NCI-H446 (cell line): Measurements from ENCODE around the gene PPP1R1B.
A peak's percentile ranks its signal among the peaks of the same experiment; 100 is the strongest.

Experiments used
- DNase-seq, 2 experiments: peaks; one replicate each; lab custom pipeline; 2025; lab: John Stamatoyannopoulos, UW

The PPP1R1B gene

GRCh38 chr17:39667945-39668924 lies 41.5 kb downstream of the PPP1R1B start, which contains the start of gene PNMT:
Gene PNMT (plus strand): TSS chr17:39668453. CDS start chr17:39668476, 23 bp downstream.
- no peak for DNase-seq

DNA sequence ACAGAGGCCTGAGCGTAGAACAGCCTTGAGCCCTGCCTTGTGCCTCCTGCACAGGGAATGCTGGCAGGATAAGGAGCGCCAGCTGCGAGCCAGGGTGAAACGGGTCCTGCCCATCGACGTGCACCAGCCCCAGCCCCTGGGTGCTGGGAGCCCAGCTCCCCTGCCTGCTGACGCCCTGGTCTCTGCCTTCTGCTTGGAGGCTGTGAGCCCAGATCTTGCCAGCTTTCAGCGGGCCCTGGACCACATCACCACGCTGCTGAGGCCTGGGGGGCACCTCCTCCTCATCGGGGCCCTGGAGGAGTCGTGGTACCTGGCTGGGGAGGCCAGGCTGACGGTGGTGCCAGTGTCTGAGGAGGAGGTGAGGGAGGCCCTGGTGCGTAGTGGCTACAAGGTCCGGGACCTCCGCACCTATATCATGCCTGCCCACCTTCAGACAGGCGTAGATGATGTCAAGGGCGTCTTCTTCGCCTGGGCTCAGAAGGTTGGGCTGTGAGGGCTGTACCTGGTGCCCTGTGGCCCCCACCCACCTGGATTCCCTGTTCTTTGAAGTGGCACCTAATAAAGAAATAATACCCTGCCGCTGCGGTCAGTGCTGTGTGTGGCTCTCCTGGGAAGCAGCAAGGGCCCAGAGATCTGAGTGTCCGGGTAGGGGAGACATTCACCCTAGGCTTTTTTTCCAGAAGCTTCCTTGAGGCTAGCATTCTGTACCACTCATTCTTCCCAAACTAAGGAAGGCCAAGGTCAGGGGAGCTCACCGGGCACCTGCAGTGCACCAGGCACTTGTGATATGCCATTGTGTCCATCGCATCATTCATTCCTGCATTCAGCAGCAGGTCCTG lies 43.4 kb downstream of the PPP1R1B start:
- DNase-seq = no peak

DNA sequence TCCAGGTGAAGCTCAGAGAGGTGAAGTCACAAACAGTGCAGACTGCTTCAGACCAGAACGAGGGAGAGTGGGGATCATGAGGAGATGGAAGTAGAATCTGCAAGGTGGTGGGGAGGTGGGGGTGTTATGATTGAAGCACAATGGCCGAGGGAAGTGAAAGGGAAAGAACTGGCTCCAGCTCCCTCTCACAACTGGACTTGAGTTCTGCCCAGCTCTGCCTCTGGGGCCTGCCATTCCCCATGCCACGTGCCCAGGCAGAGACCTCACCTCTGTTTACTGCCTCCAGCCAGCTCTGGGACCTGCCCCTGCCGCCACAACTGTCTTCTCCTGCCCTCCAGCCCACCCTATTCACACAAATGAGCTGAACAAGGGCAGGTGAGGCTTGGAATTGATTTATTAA lies 44.0 kb downstream of the PPP1R1B start:
- no peak for DNase-seq

DNA sequence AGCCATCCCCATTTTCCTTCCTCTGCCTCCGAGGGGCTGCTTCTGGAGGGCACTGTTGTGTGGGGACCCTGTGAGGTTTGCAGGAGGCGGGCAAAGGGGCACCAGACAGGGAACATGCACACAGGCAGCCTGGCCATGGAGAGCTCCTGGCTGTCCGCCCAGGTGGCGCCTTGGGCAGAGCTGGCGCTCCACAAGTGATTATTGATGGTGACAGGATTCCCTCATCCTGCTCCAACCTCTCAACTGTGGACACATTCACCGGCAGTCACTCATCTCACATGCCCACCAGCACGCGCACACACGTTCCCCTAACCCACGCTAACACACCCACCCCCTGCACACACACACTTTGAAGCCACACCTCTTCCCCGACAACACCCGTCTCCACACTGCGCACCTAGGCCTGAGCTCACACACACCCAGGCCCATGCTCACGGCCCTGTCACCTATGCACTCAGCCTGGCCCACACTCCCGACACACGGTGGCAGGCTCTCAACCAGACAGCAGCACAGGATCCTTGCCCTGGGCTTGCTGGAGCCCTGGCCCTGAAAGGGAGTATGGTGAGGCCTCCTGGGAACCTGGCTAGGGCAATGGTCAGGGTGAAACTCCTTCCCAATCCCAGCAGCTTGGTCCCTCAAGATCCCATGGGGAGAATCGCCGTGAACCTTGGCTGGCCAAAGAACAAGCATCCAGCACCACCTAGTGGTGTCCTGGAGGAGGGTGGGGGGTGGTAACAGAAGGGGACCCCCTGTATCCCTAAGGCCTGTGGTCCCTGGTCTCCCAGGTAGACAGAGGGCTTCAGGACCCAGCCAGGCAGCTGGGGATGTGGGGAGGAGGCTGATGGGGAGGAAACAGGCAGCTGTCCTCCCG lies 45.1 kb downstream of the PPP1R1B start:
- DNase-seq = peak in 1 of 2 experiments; percentile 17

GRCh38 chr17:39672522-39673334 lies 46.0 kb downstream of the PPP1R1B start:
- DNase-seq = no peak

DNA sequence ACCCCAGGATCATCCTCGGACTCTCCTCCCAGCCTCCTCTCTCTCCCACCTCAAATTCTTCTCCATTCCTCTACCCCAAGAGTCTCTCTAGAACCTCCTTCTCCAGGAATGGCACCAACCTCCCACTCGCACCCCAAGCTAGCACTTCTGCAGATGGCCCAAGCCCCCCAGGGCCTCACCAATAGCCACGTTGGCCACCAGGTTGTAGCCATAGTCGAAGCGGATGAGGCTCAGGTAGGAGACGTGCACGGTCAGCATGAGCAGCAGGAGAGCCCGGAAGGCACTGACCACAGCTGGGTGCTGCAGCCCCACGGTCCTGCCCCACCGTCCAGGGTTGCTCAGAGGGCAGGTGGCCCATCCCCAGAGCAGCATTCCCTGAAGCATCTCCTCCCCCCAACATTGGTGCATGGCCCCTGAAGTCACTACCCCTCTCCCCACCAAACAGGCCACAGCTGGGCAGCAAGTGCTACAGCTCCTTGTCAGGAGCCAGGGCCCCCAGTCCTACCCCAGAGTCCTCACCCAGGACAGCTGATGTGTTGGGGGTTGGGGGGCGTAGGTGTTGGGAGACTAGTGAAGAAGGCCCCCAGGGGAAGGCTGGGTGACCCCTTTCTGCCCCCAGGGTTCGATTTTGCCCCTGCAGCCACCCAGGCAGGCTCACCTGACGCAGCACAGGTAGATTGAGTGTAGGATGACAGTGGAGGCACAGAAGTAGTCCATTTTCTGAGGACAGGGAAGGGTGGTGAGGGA lies 46.8 kb downstream of the PPP1R1B start:
- no peak for DNase-seq

DNA sequence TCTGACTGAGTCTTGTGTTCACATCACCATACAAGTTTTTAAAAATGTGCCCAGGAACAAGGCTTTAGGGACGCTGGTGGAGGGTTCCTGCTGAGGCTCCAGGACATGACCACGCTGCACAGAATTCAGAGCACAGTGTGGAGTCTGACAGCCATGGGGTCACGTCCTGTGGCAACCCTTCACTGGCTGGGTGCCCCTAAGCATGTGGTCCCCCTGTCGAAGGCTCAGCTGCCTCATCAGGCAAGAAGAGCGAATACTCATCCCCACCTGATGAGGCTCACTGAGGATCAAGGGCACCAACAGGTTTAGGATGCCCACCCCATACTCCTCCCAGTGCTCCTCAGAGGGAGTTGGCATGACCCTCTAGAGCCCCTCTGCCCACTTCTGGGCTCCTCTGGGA lies 47.4 kb downstream of the PPP1R1B start:
- DNase-seq = no peak

GRCh38 chr17:39674702-39675389 lies 48.1 kb downstream of the PPP1R1B start:
- DNase-seq = no peak

DNA sequence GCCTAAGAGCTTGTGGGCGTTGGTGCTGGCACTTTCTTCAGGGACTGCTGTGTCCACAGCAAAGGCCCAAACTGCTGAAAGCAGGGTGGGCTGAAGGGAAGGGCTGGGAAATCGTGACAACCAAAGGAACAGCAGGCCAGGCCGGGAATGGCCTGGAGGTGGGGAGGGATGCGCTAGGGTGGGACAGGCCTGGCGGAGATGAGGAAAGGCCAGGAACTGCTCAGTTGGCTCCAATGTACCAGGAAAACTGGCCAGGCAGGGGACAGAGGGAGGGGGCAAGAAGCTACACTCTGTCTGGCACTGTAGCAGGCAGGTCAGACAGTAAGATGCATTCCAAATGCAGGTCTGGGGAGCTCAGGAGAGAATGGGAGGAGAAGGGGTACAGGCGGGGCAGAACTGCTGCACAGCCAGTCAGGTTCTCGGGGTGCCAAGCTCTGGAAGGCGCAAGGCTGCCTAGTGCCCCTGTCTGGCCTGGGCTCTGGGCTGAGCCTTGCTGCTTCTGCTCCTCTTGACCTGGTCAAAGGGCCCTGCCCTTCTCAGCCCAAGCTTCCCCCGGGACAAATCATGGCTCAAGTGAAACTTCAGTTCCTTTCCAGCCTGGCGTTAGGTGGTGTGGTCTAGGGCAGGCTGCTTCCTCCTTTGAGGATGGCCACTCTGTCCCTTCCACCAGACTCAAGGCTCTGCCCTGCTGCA lies 48.8 kb downstream of the PPP1R1B start:
- no peak for DNase-seq

GRCh38 chr17:39676198-39676819 lies 49.6 kb downstream of the PPP1R1B start:
- no peak for DNase-seq

GRCh38 chr17:39677072-39677471 lies 50.3 kb downstream of the PPP1R1B start:
- DNase-seq = no peak

DNA sequence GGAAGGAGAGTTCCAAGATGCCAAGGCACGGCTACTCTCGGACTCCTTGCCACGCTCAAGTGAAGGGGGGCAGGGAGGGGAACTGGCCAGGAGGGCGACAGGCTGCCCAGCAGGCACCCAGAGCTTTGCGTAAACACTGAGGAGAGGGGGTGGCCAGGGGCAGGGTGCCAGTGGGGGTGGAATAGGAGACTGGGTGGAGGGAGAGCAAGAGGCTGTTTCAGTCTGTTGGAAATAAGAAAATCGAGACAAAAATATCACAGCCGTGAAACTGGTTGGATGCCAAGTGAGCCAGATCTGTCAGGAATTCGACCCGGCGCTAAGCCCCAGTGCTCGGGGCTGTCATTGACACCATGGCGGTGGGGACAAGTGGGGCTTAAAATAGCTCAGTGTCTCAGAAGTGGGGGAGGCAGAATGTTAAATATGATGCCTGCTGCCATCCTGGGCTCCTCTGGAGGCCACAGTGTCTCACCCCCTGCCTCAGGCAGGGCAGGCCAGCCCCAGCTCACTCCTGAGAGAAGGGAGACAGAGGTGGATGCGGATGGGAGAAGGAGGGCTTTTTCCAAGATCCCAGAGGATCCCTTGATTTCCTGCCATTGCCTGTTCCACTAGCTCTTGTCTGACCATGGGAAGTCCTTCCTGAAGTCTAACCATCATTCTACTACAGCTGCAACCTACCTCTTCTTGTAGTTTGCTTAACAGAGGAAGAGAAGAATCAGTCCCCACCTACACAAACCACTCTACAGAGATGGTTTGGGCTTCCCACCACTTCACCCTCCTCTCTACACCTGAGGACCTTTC lies 51.0 kb downstream of the PPP1R1B start:
- no peak for DNase-seq

DNA sequence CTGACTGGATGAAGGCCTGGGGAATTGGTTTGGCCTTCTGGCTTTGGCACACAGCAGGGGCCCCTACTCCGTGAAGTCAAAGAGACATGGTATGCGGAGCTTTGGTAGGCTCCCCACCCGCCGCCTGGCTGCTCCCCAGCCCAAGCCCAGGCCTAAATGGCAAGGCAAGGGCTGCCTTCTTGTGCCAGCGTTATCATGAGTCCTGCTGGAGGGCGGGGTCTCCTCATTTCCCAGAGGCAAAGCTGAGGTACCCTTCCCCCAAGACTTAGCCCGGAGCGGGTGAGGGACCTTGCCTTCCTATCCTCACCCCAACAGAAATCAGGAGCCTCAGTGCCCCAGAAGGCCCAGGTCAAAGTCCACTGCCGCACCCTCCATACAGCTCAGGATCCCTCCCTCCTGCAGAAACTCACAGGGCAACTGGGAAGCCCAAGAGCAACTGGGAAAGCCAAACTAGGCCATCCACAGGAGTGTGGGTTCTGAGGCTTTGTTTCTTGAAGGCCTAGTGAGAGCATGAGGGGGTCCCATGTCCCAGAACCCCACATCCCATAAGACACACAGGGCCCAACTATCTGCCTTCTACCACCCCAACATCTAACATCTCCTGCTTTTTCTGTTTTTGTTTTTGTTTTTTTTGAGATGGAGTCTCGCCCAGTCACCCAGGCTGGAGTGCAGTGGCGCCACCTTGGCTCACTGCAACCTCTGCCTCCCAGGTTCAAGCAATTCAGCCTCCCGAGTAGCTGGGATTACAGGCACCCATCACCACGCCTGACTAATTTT lies 51.8 kb downstream of the PPP1R1B start:
- DNase-seq = no peak

DNA sequence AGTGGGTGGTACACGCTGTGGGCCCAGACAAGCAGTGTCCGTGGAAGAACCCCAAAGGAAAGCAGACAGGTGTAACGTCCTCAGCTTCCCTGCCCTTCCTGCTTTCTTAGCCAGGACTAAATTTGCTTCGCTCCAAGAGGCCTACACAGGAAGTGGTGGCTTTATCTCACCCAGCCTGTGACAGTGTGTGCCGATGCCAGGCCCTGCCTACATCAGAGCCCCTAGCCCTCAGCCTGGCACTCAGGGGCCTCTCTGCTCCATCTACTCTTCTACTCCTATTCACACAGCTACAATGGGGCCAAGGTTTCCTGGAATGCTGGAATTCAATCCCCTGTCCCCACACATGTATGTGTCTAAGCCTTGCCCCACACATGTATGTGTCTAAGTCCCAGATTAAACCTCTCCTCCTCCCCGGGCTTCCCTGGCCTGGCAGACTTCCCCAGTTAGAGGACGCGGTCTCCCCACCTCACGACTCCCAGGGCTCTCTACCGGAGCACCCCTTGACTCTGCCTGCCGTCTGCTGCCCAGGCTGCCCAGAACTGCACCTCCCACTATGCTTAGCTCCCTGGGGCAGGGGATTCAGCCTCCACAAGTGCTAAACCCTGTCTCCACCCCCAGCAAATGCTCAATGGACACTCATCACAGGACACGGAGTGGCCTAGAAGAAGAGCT lies 52.9 kb downstream of the PPP1R1B start:
- DNase-seq = no peak

- DNase-seq = no peak
Measured at GRCh38 chr17:39683295-39683939, 56.7 kb downstream of the PPP1R1B start.
